Lower leg skin (tissue), 4 donors: Measurements from ENCODE around the gene NOC2L. TPM values are rescaled to one million over a fixed set of nuclear protein-coding genes. Genes with fewer than 3 reads are reported as not detected.

Source experiments
- DNase-seq, 2 donors: peaks; one replicate each; pipeline ENCODE4 v3.0.0-alpha.2; 2019; ENCODE audit warnings: low spot score in 2 of 2
- H3K4me3 ChIP-seq: fragments of 200-600 bp; sonication (generic); 2 replicates; pipeline ENCODE4 v1.5.1; 2017; ENCODE audit warnings: mild to moderate bottlenecking, low read depth; ENCODE audit not compliant: poor library complexity, severe bottlenecking
- CTCF ChIP-seq, 3 donors: fragments of 450-650 bp; IDR thresholded peaks; one replicate each; pipeline ENCODE4 v1.5.1; 2016; ENCODE audit warnings: antibody characterized with exemption in 3 of 3, mild to moderate bottlenecking in 3 of 3, moderate library complexity in 2 of 3
- POLR2A ChIP-seq, 2 donors: fragments of 450-650 bp; IDR thresholded peaks; one replicate each; pipeline ENCODE4 v1.6.1; 2016 to 2017; ENCODE audit warnings: antibody characterized with exemption in 2 of 2, mild to moderate bottlenecking in 1 of 2, moderate library complexity in 1 of 2
- WGBS, 2 donors: methylation state at CpG; one replicate each; pipeline ENCODE4 v1.1.5; 2018; 5-methylcytosine and 5-hydroxymethylcytosine counted together
- intact Hi-C: fragments of 100-400 bp; cut with DNase I; formaldehyde crosslinking; loops from one replicate; pipeline ENCODE4 v1.15.0; 2023; ENCODE audit warnings: low total_unique reads
- total RNA-seq, 4 donors: library from RNA; depleted of rRNA; stranded (reverse); fragments of >200 nt; gene quantifications; one replicate each; pipeline ENCODE4 v1.1.0, GENCODE V29; 2016

Gene NOC2L
- total RNA-seq, 4 donors from 2014 or later = 44.7 to 67.8 (median 59.6) TPM

- H3K4me3 ChIP-seq = peak overlapping the region; percentile 20
- TF ChIP-seq POLR2A (IDR thresholded peaks at IDR 0.05) (no peak), CTCF (IDR thresholded peaks at IDR 0.05) (no peak)
- WGBS, 2 donors = 0 to 2% methylated on average over 10 to 79 of the region's 120 CpGs
- no peak for DNase-seq
- intact Hi-C loops = no loop called here
Observed at GRCh38 chr1:924656-925560, 34.1 kb downstream of the NOC2L start.

GRCh38 chr1:923991-924655 is 34.9 kb downstream of the NOC2L start:
- 0% methylated on average over 12 of the region's 98 CpGs; no CpG with 5 or more reads in 1 of the 2 donors for WGBS, 2 donors
- H3K4me3 ChIP-seq = peak overlapping the region; percentile 20
- intact Hi-C loops = no loop called here
- DNase-seq = no peak
- TF ChIP-seq CTCF (IDR thresholded peaks at IDR 0.05) (no peak), POLR2A (IDR thresholded peaks at IDR 0.05) (no peak)

GRCh38 chr1:923131-923990 is 35.7 kb downstream of the NOC2L start, which contains the start of gene SAMD11:
TSS of gene SAMD11 (plus strand) at chr1:923923. CDS start at chr1:924432, 509 bp downstream.
- DNase-seq = peak in 1 of 2 donors; percentile 93
- 10% methylated on average over 22 to 31 of the region's 72 CpGs for WGBS, 2 donors
- no peak for TF ChIP-seq CTCF (IDR thresholded peaks at IDR 0.05)
- TF ChIP-seq POLR2A (IDR thresholded peaks at IDR 0.05) = no peak
- H3K4me3 ChIP-seq = peak within 1 kb of the TSS; percentile 20
- intact Hi-C loops = no loop called here

GRCh38 chr1:921011-921837 is 37.8 kb downstream of the NOC2L start:
- H3K4me3 ChIP-seq = no peak overlapping the region
- WGBS, 2 donors = 24 to 26% methylated on average over 26 to 28 of the region's 38 CpGs
- intact Hi-C loops = no loop called here
- TF ChIP-seq CTCF (IDR thresholded peaks at IDR 0.05) = peak in 1 of 3 donors; percentile 27
- no peak for TF ChIP-seq POLR2A (IDR thresholded peaks at IDR 0.05)
- no peak for DNase-seq

- 0 to 8% methylated on average over 7 to 9 of the region's 13 CpGs for WGBS, 2 donors
- no peak overlapping the region for H3K4me3 ChIP-seq
- TF ChIP-seq POLR2A (IDR thresholded peaks at IDR 0.05) (no peak), CTCF (IDR thresholded peaks at IDR 0.05) (no peak)
- intact Hi-C loops = no loop called here
- DNase-seq = no peak
Observed at GRCh38 chr1:920521-920920, 38.5 kb downstream of the NOC2L start.
